ENCODE results near the gene FAM76A.
"Not testable (repeated sequence)": the region's sequence is repeated elsewhere in the genome, so short reads cannot be mapped to it uniquely, and the experiment has no call there.

- not testable (repeated sequence) for TF ChIP-seq CTCF (conservative IDR thresholded peaks at IDR 0.05; ENCODE audit: low read length); EZH2phosphoT487 (IDR thresholded peaks at IDR 0.05; ENCODE audit: borderline replicate concordance)
Observed at GRCh38 chr1:27696835-27697234, 28.9 kb upstream of the FAM76A start.

All from Loucy (cell line).